Myocyte (in vitro differentiated cells): ENCODE data around the gene LRPAP1. TPM values are rescaled to one million over a fixed set of nuclear protein-coding genes. Genes with fewer than 3 reads are reported as not detected.

ENCODE experiments used
- DNase-seq: peaks from one replicate; pipeline ENCODE4 v3.0.0-alpha.2; 2012; ENCODE audit warnings: low read depth
- total RNA-seq: library from RNA; depleted of rRNA; stranded (reverse); fragments of >200 nt; gene quantifications from 2 replicates; pipeline ENCODE4 v1.2.3, GENCODE V29; 2014

The LRPAP1 gene
- total RNA-seq, 1 donor from 2014 or later: 194 TPM

- no peak for DNase-seq
These were observed 665 bp upstream of the LRPAP1 start for GRCh38 chr4:3532751-3533422.

GRCh38 chr4:3531318-3531878 is 824 bp downstream of the LRPAP1 start:
- DNase-seq: no peak

GRCh38 chr4:3530663-3531254 is 1.5 kb downstream of the LRPAP1 start:
- peak; percentile 59 for DNase-seq

- no peak for DNase-seq
These were observed 2.2 kb downstream of the LRPAP1 start for GRCh38 chr4:3530051-3530450.

- DNase-seq: no peak
These were observed 2.9 kb downstream of the LRPAP1 start for GRCh38 chr4:3529363-3529762.

- no peak for DNase-seq
These were observed 4.0 kb downstream of the LRPAP1 start for GRCh38 chr4:3527914-3528876.

GRCh38 chr4:3527101-3527913 is 4.9 kb downstream of the LRPAP1 start:
- DNase-seq: no peak

GRCh38 chr4:3526456-3526855 is 5.8 kb downstream of the LRPAP1 start:
- DNase-seq: no peak

- DNase-seq: no peak
These were observed 6.4 kb downstream of the LRPAP1 start for GRCh38 chr4:3525532-3526430.

GRCh38 chr4:3524920-3525319 is 7.3 kb downstream of the LRPAP1 start:
- DNase-seq: no peak

- DNase-seq: no peak
These were observed 7.9 kb downstream of the LRPAP1 start for GRCh38 chr4:3524349-3524748.

GRCh38 chr4:3523628-3524221 is 8.5 kb downstream of the LRPAP1 start:
- DNase-seq: no peak

GRCh38 chr4:3523146-3523627 is 9.0 kb downstream of the LRPAP1 start:
- no peak for DNase-seq

- no peak for DNase-seq
These were observed 9.6 kb downstream of the LRPAP1 start for GRCh38 chr4:3522651-3523050.

GRCh38 chr4:3522326-3522640 is 9.9 kb downstream of the LRPAP1 start:
- no peak for DNase-seq

GRCh38 chr4:3521621-3522325 is 10.4 kb downstream of the LRPAP1 start:
- no peak for DNase-seq

GRCh38 chr4:3520796-3521600 is 11.2 kb downstream of the LRPAP1 start:
- no peak for DNase-seq

- peak; percentile 70 for DNase-seq
These were observed 11.9 kb downstream of the LRPAP1 start for GRCh38 chr4:3520276-3520675.
